ENCODE measurements around the gene SKIL. TPM values are rescaled to one million over a fixed set of nuclear protein-coding genes. Genes with fewer than 3 reads are reported as not detected.

Gene SKIL
- total and polyA plus RNA-seq, 2 experiments from 2014 or later = 141 to 358 TPM

DNA sequence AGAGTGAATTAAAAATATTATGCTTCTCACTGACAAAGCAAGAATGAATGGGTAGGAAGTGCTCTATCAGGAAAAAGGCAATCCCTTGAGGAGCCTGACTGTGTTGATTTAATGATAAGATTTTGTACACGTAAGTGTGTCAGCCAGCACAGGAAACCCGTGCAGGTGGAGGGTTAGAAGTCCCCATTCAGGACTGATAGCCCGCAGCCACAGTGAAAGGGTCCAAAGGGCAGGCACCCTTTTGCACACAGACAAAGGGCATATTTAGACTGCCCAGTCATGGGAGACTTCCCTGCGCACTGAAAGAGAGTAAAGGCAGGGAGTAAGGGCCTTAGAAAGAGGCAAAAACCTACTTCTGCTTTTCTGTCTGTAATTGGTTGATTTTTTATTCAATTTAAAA lies 26.4 kb upstream of the SKIL start (continued):
- TF ChIP-seq, protein P1, sequence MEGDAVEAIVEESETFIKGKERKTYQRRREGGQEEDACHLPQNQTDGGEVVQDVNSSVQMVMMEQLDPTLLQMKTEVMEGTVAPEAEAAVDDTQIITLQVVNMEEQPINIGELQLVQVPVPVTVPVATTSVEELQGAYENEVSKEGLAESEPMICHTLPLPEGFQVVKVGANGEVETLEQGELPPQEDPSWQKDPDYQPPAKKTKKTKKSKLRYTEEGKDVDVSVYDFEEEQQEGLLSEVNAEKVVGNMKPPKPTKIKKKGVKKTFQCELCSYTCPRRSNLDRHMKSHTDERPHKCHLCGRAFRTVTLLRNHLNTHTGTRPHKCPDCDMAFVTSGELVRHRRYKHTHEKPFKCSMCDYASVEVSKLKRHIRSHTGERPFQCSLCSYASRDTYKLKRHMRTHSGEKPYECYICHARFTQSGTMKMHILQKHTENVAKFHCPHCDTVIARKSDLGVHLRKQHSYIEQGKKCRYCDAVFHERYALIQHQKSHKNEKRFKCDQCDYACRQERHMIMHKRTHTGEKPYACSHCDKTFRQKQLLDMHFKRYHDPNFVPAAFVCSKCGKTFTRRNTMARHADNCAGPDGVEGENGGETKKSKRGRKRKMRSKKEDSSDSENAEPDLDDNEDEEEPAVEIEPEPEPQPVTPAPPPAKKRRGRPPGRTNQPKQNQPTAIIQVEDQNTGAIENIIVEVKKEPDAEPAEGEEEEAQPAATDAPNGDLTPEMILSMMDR (conservative IDR thresholded peaks at IDR 0.05; ENCODE audit: low read depth in 2 of 2) = no peak
- TF ChIP-seq, protein P2, sequence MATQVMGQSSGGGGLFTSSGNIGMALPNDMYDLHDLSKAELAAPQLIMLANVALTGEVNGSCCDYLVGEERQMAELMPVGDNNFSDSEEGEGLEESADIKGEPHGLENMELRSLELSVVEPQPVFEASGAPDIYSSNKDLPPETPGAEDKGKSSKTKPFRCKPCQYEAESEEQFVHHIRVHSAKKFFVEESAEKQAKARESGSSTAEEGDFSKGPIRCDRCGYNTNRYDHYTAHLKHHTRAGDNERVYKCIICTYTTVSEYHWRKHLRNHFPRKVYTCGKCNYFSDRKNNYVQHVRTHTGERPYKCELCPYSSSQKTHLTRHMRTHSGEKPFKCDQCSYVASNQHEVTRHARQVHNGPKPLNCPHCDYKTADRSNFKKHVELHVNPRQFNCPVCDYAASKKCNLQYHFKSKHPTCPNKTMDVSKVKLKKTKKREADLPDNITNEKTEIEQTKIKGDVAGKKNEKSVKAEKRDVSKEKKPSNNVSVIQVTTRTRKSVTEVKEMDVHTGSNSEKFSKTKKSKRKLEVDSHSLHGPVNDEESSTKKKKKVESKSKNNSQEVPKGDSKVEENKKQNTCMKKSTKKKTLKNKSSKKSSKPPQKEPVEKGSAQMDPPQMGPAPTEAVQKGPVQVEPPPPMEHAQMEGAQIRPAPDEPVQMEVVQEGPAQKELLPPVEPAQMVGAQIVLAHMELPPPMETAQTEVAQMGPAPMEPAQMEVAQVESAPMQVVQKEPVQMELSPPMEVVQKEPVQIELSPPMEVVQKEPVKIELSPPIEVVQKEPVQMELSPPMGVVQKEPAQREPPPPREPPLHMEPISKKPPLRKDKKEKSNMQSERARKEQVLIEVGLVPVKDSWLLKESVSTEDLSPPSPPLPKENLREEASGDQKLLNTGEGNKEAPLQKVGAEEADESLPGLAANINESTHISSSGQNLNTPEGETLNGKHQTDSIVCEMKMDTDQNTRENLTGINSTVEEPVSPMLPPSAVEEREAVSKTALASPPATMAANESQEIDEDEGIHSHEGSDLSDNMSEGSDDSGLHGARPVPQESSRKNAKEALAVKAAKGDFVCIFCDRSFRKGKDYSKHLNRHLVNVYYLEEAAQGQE (IDR thresholded peaks at IDR 0.05; ENCODE audit: unreplicated experiment) = no peak
- no peak for TF ChIP-seq STAT1 (IDR thresholded peaks at IDR 0.05; ENCODE audit: unreplicated experiment)
- TF ChIP-seq, protein P3, sequence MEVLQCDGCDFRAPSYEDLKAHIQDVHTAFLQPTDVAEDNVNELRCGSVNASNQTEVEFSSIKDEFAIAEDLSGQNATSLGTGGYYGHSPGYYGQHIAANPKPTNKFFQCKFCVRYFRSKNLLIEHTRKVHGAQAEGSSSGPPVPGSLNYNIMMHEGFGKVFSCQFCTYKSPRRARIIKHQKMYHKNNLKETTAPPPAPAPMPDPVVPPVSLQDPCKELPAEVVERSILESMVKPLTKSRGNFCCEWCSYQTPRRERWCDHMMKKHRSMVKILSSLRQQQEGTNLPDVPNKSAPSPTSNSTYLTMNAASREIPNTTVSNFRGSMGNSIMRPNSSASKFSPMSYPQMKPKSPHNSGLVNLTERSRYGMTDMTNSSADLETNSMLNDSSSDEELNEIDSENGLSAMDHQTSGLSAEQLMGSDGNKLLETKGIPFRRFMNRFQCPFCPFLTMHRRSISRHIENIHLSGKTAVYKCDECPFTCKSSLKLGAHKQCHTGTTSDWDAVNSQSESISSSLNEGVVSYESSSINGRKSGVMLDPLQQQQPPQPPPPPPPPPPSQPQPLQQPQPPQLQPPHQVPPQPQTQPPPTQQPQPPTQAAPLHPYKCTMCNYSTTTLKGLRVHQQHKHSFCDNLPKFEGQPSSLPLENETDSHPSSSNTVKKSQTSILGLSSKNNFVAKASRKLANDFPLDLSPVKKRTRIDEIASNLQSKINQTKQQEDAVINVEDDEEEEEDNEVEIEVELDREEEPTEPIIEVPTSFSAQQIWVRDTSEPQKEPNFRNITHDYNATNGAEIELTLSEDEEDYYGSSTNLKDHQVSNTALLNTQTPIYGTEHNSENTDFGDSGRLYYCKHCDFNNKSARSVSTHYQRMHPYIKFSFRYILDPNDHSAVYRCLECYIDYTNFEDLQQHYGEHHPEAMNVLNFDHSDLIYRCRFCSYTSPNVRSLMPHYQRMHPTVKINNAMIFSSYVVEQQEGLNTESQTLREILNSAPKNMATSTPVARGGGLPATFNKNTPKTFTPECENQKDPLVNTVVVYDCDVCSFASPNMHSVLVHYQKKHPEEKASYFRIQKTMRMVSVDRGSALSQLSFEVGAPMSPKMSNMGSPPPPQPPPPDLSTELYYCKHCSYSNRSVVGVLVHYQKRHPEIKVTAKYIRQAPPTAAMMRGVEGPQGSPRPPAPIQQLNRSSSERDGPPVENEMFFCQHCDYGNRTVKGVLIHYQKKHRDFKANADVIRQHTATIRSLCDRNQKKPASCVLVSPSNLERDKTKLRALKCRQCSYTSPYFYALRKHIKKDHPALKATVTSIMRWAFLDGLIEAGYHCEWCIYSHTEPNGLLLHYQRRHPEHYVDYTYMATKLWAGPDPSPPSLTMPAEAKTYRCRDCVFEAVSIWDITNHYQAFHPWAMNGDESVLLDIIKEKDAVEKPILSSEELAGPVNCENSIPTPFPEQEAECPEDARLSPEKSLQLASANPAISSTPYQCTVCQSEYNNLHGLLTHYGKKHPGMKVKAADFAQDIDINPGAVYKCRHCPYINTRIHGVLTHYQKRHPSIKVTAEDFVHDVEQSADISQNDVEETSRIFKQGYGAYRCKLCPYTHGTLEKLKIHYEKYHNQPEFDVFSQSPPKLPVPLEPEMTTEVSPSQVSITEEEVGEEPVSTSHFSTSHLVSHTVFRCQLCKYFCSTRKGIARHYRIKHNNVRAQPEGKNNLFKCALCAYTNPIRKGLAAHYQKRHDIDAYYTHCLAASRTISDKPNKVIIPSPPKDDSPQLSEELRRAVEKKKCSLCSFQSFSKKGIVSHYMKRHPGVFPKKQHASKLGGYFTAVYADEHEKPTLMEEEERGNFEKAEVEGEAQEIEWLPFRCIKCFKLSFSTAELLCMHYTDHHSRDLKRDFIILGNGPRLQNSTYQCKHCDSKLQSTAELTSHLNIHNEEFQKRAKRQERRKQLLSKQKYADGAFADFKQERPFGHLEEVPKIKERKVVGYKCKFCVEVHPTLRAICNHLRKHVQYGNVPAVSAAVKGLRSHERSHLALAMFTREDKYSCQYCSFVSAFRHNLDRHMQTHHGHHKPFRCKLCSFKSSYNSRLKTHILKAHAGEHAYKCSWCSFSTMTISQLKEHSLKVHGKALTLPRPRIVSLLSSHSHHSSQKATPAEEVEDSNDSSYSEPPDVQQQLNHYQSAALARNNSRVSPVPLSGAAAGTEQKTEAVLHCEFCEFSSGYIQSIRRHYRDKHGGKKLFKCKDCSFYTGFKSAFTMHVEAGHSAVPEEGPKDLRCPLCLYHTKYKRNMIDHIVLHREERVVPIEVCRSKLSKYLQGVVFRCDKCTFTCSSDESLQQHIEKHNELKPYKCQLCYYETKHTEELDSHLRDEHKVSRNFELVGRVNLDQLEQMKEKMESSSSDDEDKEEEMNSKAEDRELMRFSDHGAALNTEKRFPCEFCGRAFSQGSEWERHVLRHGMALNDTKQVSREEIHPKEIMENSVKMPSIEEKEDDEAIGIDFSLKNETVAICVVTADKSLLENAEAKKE (CRISPR knock-in tag; IDR thresholded peaks at IDR 0.05) = no peak

Measured in GM23338 (cell line).